ENCODE measurements around the gene GTF3C5. TPM values are rescaled to one million over a fixed set of nuclear protein-coding genes. Genes with fewer than 3 reads are reported as not detected.

Gene GTF3C5
- total and polyA plus RNA-seq, 4 donors: 17.8 to 91.6 (median 39.2) TPM

- DNase-seq (no peak), ATAC-seq (ENCODE audit: low FRiP score) (no peak)
- no peaks in the 10 kb centered on the region for H3K36me3 ChIP-seq (ENCODE audit: control insufficient read depth in 1 of 2, insufficient read depth in 2 of 2, low read length in 1 of 2)
- no peak overlapping the region for H3K4me3 ChIP-seq (ENCODE audit: low read length in 2 of 2)
- H3K27me3 ChIP-seq (ENCODE audit: control insufficient read depth in 1 of 2, insufficient read depth in 2 of 2, low read length in 1 of 2): peaks cover 0 to 3% of the 10 kb centered on the region in 2 donors
- intact Hi-C loops (cut with DNase I): no loop called here
- H3K27ac ChIP-seq (ENCODE audit: low read depth in 1 of 2, low read length in 2 of 2): no peak overlapping the region
- peaks cover 9% of the 10 kb centered on the region for H3K9me3 ChIP-seq (ENCODE audit: control insufficient read depth, low read length)
- 69 to 76% methylated on average over 5 of the region's 5 CpGs for WGBS, 2 donors
- no peaks in the 10 kb centered on the region for H3K4me1 ChIP-seq (ENCODE audit: control insufficient read depth in 1 of 2, insufficient read depth in 2 of 2, low read length in 2 of 2)
Measured at GRCh38 chr9:133009906-133010582, 20.8 kb upstream of the GTF3C5 start.

GRCh38 chr9:133014696-133015095, 16.1 kb upstream of the GTF3C5 start:
- Histone ChIP-seq H3K9me3 (ENCODE audit: control insufficient read depth, low read length) (peaks cover 10% of the 10 kb centered on the region), H3K4me1 (ENCODE audit: control insufficient read depth in 1 of 2, insufficient read depth in 2 of 2, low read length in 2 of 2) (no peaks in the 10 kb centered on the region), H3K27me3 (ENCODE audit: control insufficient read depth in 1 of 2, insufficient read depth in 2 of 2, low read length in 1 of 2) (peaks cover 0 to 3% of the 10 kb centered on the region in 2 donors), H3K27ac (ENCODE audit: low read depth in 1 of 2, low read length in 2 of 2) (no peak overlapping the region), H3K4me3 (ENCODE audit: low read length in 2 of 2) (no peak overlapping the region), H3K36me3 (ENCODE audit: control insufficient read depth in 1 of 2, insufficient read depth in 2 of 2, low read length in 1 of 2) (no peaks in the 10 kb centered on the region)
- ATAC-seq (ENCODE audit: low FRiP score) (no peak), DNase-seq (no peak)
- 81 to 91% methylated on average over 5 of the region's 5 CpGs for WGBS, 2 donors
- intact Hi-C loops (cut with DNase I): no loop called here

DNA sequence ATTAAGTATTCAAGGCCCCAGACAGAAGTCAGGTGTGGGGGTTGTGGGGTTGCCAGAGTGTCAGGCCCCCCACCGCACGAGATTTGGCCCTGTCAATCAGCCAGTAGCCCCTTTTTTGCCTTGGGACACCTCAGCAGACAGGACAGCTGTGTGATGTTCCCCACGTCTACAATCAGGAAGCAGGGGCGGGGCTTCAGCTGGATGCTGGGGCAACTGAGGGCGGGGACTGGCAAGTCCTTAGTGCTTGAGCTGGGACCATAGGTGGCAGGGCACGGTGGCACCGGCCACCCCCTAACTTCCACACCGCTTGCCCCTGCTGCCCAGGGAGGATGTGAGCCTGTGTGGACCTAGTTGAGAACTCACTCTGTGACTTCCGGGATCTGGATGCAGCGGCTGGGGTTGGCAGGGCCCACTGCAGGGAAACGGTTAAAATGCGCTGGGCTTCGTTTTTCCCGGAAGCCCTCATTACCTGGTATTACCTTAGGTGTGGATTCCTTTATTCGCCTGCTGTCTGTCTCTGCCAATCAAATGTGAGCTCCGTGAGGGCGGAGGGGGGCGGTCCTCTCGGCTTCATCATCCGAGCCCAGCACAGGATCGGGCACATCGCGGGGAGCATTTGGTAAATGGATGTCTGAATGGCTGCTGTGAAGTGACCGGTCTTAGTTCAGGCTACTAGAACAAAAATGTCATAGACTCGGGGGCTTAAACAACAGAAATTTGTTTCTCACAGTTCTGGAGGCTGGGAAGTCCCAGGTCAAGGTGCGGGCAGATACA, 7.5 kb upstream of the GTF3C5 start:
- H3K4me3 ChIP-seq (ENCODE audit: low read length in 2 of 2): no peak overlapping the region
- DNase-seq (no peak), ATAC-seq (ENCODE audit: low FRiP score) (no peak)
- no peaks in the 10 kb centered on the region for H3K36me3 ChIP-seq (ENCODE audit: control insufficient read depth in 1 of 2, insufficient read depth in 2 of 2, low read length in 1 of 2)
- WGBS, 2 donors: 78% methylated on average over 26 of the region's 26 CpGs
- no peaks in the 10 kb centered on the region for H3K27me3 ChIP-seq (ENCODE audit: control insufficient read depth in 1 of 2, insufficient read depth in 2 of 2, low read length in 1 of 2)
- no peaks in the 10 kb centered on the region for H3K4me1 ChIP-seq (ENCODE audit: control insufficient read depth in 1 of 2, insufficient read depth in 2 of 2, low read length in 2 of 2)
- intact Hi-C loops (cut with DNase I): no loop called here
- H3K9me3 ChIP-seq (ENCODE audit: control insufficient read depth, low read length): no peaks in the 10 kb centered on the region
- H3K27ac ChIP-seq (ENCODE audit: low read depth in 1 of 2, low read length in 2 of 2): no peak overlapping the region

DNA sequence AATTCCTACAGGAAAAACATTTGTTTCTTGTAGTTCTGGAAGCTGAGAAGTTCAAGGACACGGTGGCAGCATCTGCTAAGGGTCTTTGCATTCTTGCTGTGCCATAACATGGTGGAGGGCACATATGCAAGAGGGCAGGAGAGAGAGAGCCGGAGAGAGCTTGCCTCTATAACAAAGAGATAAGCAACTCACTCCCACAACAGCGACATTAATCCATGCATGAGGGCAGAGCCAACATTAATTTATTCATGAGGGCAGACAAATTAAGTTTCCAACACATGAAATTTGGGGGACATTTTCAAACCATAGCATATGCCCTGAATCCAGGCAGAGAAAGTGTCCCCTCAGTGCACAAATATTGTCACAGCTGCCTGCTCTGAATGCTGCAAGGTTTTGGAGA, 4.4 kb upstream of the GTF3C5 start:
- no peaks in the 10 kb centered on the region for H3K27me3 ChIP-seq (ENCODE audit: control insufficient read depth in 1 of 2, insufficient read depth in 2 of 2, low read length in 1 of 2)
- H3K9me3 ChIP-seq (ENCODE audit: control insufficient read depth, low read length): no peaks in the 10 kb centered on the region
- no peaks in the 10 kb centered on the region for H3K36me3 ChIP-seq (ENCODE audit: control insufficient read depth in 1 of 2, insufficient read depth in 2 of 2, low read length in 1 of 2)
- no peak overlapping the region for H3K4me3 ChIP-seq (ENCODE audit: low read length in 2 of 2)
- H3K27ac ChIP-seq (ENCODE audit: low read depth in 1 of 2, low read length in 2 of 2): no peak overlapping the region
- intact Hi-C loops (cut with DNase I): no loop called here
- peaks cover 2 to 3% of the 10 kb centered on the region in 2 donors for H3K4me1 ChIP-seq (ENCODE audit: control insufficient read depth in 1 of 2, insufficient read depth in 2 of 2, low read length in 2 of 2)
- DNase-seq: no peak
- WGBS, 2 donors: 61 to 66% methylated on average over 3 of the region's 3 CpGs
- no peak for ATAC-seq (ENCODE audit: low FRiP score)

DNA sequence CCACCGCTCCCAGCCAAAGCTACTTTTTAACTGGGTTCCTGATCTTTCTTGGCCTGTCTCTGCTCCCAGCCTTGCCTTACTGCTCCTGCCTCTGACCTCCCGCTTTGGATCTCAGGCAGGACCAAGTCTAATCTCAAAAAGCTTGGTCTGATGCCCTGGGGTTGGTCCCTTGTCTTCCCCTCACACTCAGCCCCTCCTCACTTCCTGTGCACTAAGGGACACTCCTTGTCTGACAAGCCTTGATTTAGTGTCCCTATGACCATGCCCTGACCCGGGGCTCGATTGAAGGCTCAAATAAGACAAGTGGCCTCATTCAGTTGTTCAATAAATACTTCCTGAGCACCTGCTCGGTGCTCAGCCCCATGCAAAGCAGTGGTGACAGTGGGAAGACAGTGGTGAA, 3.7 kb upstream of the GTF3C5 start:
- Histone ChIP-seq H3K4me1 (ENCODE audit: control insufficient read depth in 1 of 2, insufficient read depth in 2 of 2, low read length in 2 of 2) (peaks cover 2 to 5% of the 10 kb centered on the region in 2 donors), H3K4me3 (ENCODE audit: low read length in 2 of 2) (no peak overlapping the region), H3K36me3 (ENCODE audit: control insufficient read depth in 1 of 2, insufficient read depth in 2 of 2, low read length in 1 of 2) (no peaks in the 10 kb centered on the region), H3K27ac (ENCODE audit: low read depth in 1 of 2, low read length in 2 of 2) (no peak overlapping the region), H3K27me3 (ENCODE audit: control insufficient read depth in 1 of 2, insufficient read depth in 2 of 2, low read length in 1 of 2) (no peaks in the 10 kb centered on the region), H3K9me3 (ENCODE audit: control insufficient read depth, low read length) (no peaks in the 10 kb centered on the region)
- DNase-seq: no peak
- 29 to 49% methylated on average over 5 of the region's 5 CpGs for WGBS, 2 donors
- intact Hi-C loops (cut with DNase I): no loop called here
- no peak for ATAC-seq (ENCODE audit: low FRiP score)

GRCh38 chr9:133028221-133028620, 2.6 kb upstream of the GTF3C5 start:
- DNase-seq: no peak
- Histone ChIP-seq H3K27ac (ENCODE audit: low read depth in 1 of 2, low read length in 2 of 2) (no peak overlapping the region), H3K4me1 (ENCODE audit: control insufficient read depth in 1 of 2, insufficient read depth in 2 of 2, low read length in 2 of 2) (peaks cover 2 to 5% of the 10 kb centered on the region in 2 donors), H3K4me3 (ENCODE audit: low read length in 2 of 2) (no peak overlapping the region), H3K36me3 (ENCODE audit: control insufficient read depth in 1 of 2, insufficient read depth in 2 of 2, low read length in 1 of 2) (no peaks in the 10 kb centered on the region), H3K27me3 (ENCODE audit: control insufficient read depth in 1 of 2, insufficient read depth in 2 of 2, low read length in 1 of 2) (no peaks in the 10 kb centered on the region), H3K9me3 (ENCODE audit: control insufficient read depth, low read length) (no peaks in the 10 kb centered on the region)
- intact Hi-C loops (cut with DNase I): no loop called here
- no peak for ATAC-seq (ENCODE audit: low FRiP score)
- WGBS, 2 donors: 75 to 87% methylated on average over 3 of the region's 3 CpGs

- ATAC-seq (ENCODE audit: low FRiP score) (peak; percentile 24), DNase-seq (peak in 1 of 2 donors; percentile 81)
- H3K4me1 ChIP-seq (ENCODE audit: control insufficient read depth in 1 of 2, insufficient read depth in 2 of 2, low read length in 2 of 2): peaks cover 2 to 5% of the 10 kb centered on the region in 2 donors
- H3K27ac ChIP-seq (ENCODE audit: low read depth in 1 of 2, low read length in 2 of 2): peak overlapping the region in 1 of 2 donors; percentile 80
- 0% methylated on average over 28 of the region's 28 CpGs for WGBS, 2 donors
- H3K4me3 ChIP-seq (ENCODE audit: low read length in 2 of 2): peak overlapping the region; percentile 83 to 92
- intact Hi-C loops (cut with DNase I): loop anchor here in 1 of 2 donors (10.0 kb wide), 2 partner anchors 75 to 115 kb away; no protein-coding TSS in a partner anchor
- no peaks in the 10 kb centered on the region for H3K27me3 ChIP-seq (ENCODE audit: control insufficient read depth in 1 of 2, insufficient read depth in 2 of 2, low read length in 1 of 2)
- H3K36me3 ChIP-seq (ENCODE audit: control insufficient read depth in 1 of 2, insufficient read depth in 2 of 2, low read length in 1 of 2): no peaks in the 10 kb centered on the region
- no peaks in the 10 kb centered on the region for H3K9me3 ChIP-seq (ENCODE audit: control insufficient read depth, low read length)
Measured at GRCh38 chr9:133029994-133030316, 842 bp upstream of the GTF3C5 start.

DNA sequence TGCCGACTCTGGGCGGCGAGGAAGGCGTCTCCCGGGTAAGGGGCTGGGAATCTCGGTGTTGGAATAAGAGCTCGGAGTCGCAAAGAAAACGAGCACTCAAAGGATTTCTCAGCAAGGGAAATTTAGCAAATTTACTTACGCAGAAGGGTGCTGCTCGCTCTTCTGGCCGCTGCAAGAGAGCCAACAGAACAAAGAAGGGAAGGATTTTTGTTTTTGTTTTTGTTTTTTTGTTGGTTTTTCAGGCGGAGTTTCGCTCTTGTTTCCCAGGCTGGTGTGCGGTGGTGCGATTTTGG, 279 bp downstream of the GTF3C5 start:
- H3K27ac ChIP-seq (ENCODE audit: low read depth in 1 of 2, low read length in 2 of 2): peak overlapping the region in 1 of 2 donors; percentile 69
- no peaks in the 10 kb centered on the region for H3K9me3 ChIP-seq (ENCODE audit: control insufficient read depth, low read length)
- peaks cover 2 to 5% of the 10 kb centered on the region in 2 donors for H3K4me1 ChIP-seq (ENCODE audit: control insufficient read depth in 1 of 2, insufficient read depth in 2 of 2, low read length in 2 of 2)
- H3K4me3 ChIP-seq (ENCODE audit: low read length in 2 of 2): peak overlapping the region; percentile 79
- H3K27me3 ChIP-seq (ENCODE audit: control insufficient read depth in 1 of 2, insufficient read depth in 2 of 2, low read length in 1 of 2): no peaks in the 10 kb centered on the region
- ATAC-seq (ENCODE audit: low FRiP score): no peak
- intact Hi-C loops (cut with DNase I): loop anchor here in 1 of 2 donors (10.0 kb wide), 2 partner anchors 74 to 114 kb away; no protein-coding TSS in a partner anchor
- WGBS, 2 donors: 1 to 3% methylated on average over 16 of the region's 16 CpGs
- no peaks in the 10 kb centered on the region for H3K36me3 ChIP-seq (ENCODE audit: control insufficient read depth in 1 of 2, insufficient read depth in 2 of 2, low read length in 1 of 2)
- no peak for DNase-seq

DNA sequence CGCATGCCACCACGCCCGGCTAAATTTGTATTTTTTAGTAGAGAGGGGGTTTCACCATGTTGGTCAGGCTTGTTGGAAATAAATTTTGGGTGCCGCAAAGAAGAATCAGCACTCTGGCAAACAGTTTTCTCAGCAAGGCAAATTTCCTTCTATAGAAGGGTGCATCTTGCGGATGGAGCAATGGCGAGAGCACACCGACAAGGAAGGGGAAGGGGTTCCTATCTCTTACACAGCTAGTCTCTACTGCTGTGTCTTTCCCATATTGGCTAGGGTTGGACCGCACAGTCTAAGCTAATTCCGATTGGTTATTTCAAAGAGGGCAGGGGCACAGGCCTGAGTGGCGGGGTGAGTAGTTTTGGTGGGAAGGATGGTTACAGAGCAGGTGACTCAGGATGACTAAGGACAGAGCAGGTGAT, 707 bp downstream of the GTF3C5 start:
- intact Hi-C loops (cut with DNase I): loop anchor here in 1 of 2 donors (10.0 kb wide), 2 partner anchors 73 to 113 kb away; no protein-coding TSS in a partner anchor
- Histone ChIP-seq H3K4me1 (ENCODE audit: control insufficient read depth in 1 of 2, insufficient read depth in 2 of 2, low read length in 2 of 2) (peaks cover 2 to 5% of the 10 kb centered on the region in 2 donors), H3K27me3 (ENCODE audit: control insufficient read depth in 1 of 2, insufficient read depth in 2 of 2, low read length in 1 of 2) (no peaks in the 10 kb centered on the region), H3K36me3 (ENCODE audit: control insufficient read depth in 1 of 2, insufficient read depth in 2 of 2, low read length in 1 of 2) (no peaks in the 10 kb centered on the region), H3K27ac (ENCODE audit: low read depth in 1 of 2, low read length in 2 of 2) (no peak overlapping the region), H3K4me3 (ENCODE audit: low read length in 2 of 2) (peak overlapping the region; percentile 79), H3K9me3 (ENCODE audit: control insufficient read depth, low read length) (no peaks in the 10 kb centered on the region)
- DNase-seq: no peak
- ATAC-seq (ENCODE audit: low FRiP score): no peak
- 69 to 70% methylated on average over 10 of the region's 10 CpGs for WGBS, 2 donors
